Esophagus muscularis mucosa (tissue), 4 donors: ENCODE data around the gene S1PR1. TPM values are rescaled to one million over a fixed set of nuclear protein-coding genes. Genes with fewer than 3 reads are reported as not detected.

Experiments
- DNase-seq: peaks from one replicate; pipeline ENCODE4 v3.0.0-alpha.2; 2017; ENCODE audit errors: extremely low spot score
- H3K27ac ChIP-seq, 4 donors: fragments of 200-600 bp; sonication (generic); replicated peaks in 1 of 4; 1 replicate in 3 of 4; 2 replicates in 1 of 4; pipeline ENCODE4 v1.5.1; 2016 to 2019; ENCODE audit warnings: mild to moderate bottlenecking in 1 of 4
- H3K27me3 ChIP-seq, 4 donors: fragments of 200-600 bp; sonication (generic); one replicate each; pipeline versions ENCODE4 v1.5.1 to v1.6.0; 2016 to 2019
- H3K36me3 ChIP-seq, 4 donors: fragments of 200-600 bp; sonication (generic); one replicate each; pipeline ENCODE4 v1.5.1; 2016 to 2019
- H3K4me1 ChIP-seq, 4 donors: fragments of 200-600 bp; sonication (generic); one replicate each; pipeline ENCODE4 v1.5.1; 2016 to 2019
- H3K4me3 ChIP-seq, 4 donors: fragments of 200-600 bp; sonication (generic); 1 replicate in 2 of 4; 2 replicates in 2 of 4; pipeline ENCODE4 v1.5.1; 2016 to 2019; ENCODE audit warnings: mild to moderate bottlenecking in 4 of 4, moderate library complexity in 1 of 4
- H3K9me3 ChIP-seq, 4 donors: fragments of 200-600 bp; sonication (generic); 1 replicate in 3 of 4; 2 replicates in 1 of 4; pipeline ENCODE4 v1.5.1; 2016 to 2019
- CTCF ChIP-seq, 3 experiments: fragments of 200-600 bp in 2 of 3; fragments of 450-650 bp in 1 of 3; sonication (generic) in 2 of 3; IDR thresholded peaks; one replicate each; pipeline ENCODE4 v1.5.1; 2017 to 2019; ENCODE audit warnings: antibody characterized with exemption in 3 of 3, mild to moderate bottlenecking in 2 of 3, moderate library complexity in 1 of 3
- EP300 ChIP-seq: sonication (generic); formaldehyde crosslinking; IDR thresholded peaks from one replicate; pipeline ENCODE4 v1.6.1; 2017; ENCODE audit warnings: antibody characterized with exemption
- POLR2A ChIP-seq: fragments of 450-650 bp; IDR thresholded peaks from one replicate; pipeline ENCODE4 v1.6.1; 2017; ENCODE audit warnings: antibody characterized with exemption, moderate library complexity, mild to moderate bottlenecking, low read depth
- POLR2AphosphoS5 ChIP-seq, 2 donors: sonication (generic); formaldehyde crosslinking; IDR thresholded peaks; one replicate each; pipeline ENCODE4 v1.6.1; 2017; ENCODE audit warnings: antibody characterized with exemption in 2 of 2
- WGBS: methylation state at CpG from one replicate; pipeline ENCODE4 v1.1.5; 2018; 5-methylcytosine and 5-hydroxymethylcytosine counted together
- intact Hi-C: fragments of 100-400 bp; cut with DNase I; formaldehyde crosslinking; loops from one replicate; pipeline ENCODE4 v1.15.1; 2023
- total RNA-seq, 4 donors: library from RNA; depleted of rRNA; stranded (reverse); fragments of >200 nt; gene quantifications; one replicate each; pipeline versions ENCODE4 v1.1.0 to v1.2.1, GENCODE V29; 2016

The S1PR1 gene
- total RNA-seq, 4 donors from 2014 or later: 17.9 to 98.5 (median 77.4) TPM

GRCh38 chr1:101237229-101237837 lies 514 bp downstream of the S1PR1 start:
- Histone ChIP-seq H3K27ac (peak overlapping the region; percentile 82 to 87 (median 84)), H3K27me3 (peaks cover 0 to 3% (median 0%) of the 10 kb centered on the region in 4 donors), H3K9me3 (no peaks in the 10 kb centered on the region), H3K36me3 (peaks cover 0 to 30% (median 14%) of the 10 kb centered on the region in 4 donors), H3K4me1 (peaks cover 17 to 36% (median 30%) of the 10 kb centered on the region in 4 donors), H3K4me3 (peak overlapping the region; percentile 65 to 85 (median 71))
- DNase-seq: no peak
- 3% methylated on average over 12 of the region's 12 CpGs for WGBS
- intact Hi-C loops: loop anchor here (5.0 kb wide), 2 partner anchors 50 to 210 kb away; partner anchors contain the start of gene DPH5
- TF ChIP-seq EP300 (no peak), POLR2AphosphoS5 (IDR thresholded peaks at IDR 0.05) (no peak)

DNA sequence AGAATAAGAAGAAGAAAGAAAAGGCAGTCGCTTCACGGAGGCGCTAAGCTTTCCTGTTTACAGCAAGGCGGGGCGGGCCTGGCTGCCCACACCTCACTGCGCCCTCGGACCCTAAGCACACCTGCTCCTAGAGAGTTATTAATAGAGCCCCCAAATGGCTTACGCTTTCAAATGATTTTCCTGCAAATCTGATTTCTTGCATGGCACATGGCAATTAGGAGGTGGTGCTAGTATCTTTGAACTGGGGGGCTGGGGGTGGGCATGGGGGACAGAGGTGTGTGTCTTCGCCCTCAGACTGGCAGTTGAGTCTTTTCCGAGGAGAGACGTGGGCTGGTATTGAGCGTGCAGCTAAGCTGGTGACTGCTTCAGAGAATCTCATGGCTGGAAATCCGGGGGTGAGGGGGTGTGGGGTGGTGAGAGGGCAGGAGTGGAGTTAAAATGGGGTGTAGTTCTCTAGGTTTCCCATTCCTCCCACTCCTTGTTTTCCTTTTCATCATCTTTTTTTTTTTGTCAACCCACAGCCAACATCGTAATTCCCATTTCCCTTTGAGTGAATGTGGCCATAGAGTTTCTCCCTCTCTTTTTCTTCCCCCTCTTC lies 1.3 kb downstream of the S1PR1 start:
- TF ChIP-seq CTCF (IDR thresholded peaks at IDR 0.05) (no peak), EP300 (no peak), POLR2AphosphoS5 (IDR thresholded peaks at IDR 0.05) (no peak), POLR2A (no peak)
- WGBS: 18% methylated on average over 13 of the region's 14 CpGs

GRCh38 chr1:101238681-101239094 lies 1.9 kb downstream of the S1PR1 start:
- peaks cover 0 to 3% (median 0%) of the 10 kb centered on the region in 4 donors for H3K27me3 ChIP-seq
- no peaks in the 10 kb centered on the region for H3K9me3 ChIP-seq
- peaks cover 22 to 36% (median 30%) of the 10 kb centered on the region in 4 donors for H3K4me1 ChIP-seq
- peaks cover 0 to 44% (median 14%) of the 10 kb centered on the region in 4 donors for H3K36me3 ChIP-seq
- DNase-seq: peak; percentile 95
- H3K4me3 ChIP-seq: peak overlapping the region; percentile 65 to 85 (median 71)
- TF ChIP-seq POLR2AphosphoS5 (IDR thresholded peaks at IDR 0.05) (peak; percentile 52 to 70), POLR2A (no peak), EP300 (no peak), CTCF (IDR thresholded peaks at IDR 0.05) (peak; percentile 91 to 97 (median 93))
- WGBS: 14% methylated on average over 11 of the region's 17 CpGs
- H3K27ac ChIP-seq: peak overlapping the region; percentile 82 to 87 (median 84)
- intact Hi-C loops: loop anchor here (2.0 to 5.0 kb wide), 3 partner anchors 49 to 318 kb away; partner anchors contain the start of gene DPH5

More for the DNA sequence above, 1.3 kb downstream of the S1PR1 start:
- Histone ChIP-seq H3K4me3 (peak overlapping the region; percentile 65 to 85 (median 71)), H3K9me3 (no peaks in the 10 kb centered on the region), H3K36me3 (peaks cover 0 to 38% (median 14%) of the 10 kb centered on the region in 4 donors), H3K4me1 (peaks cover 22 to 36% (median 30%) of the 10 kb centered on the region in 4 donors), H3K27me3 (peaks cover 0 to 3% (median 0%) of the 10 kb centered on the region in 4 donors), H3K27ac (peak overlapping the region; percentile 82 to 87 (median 84))
- DNase-seq: no peak
- intact Hi-C loops: loop anchor here (2.0 to 5.0 kb wide), 3 partner anchors 49 to 317 kb away; partner anchors contain the start of gene DPH5

DNA sequence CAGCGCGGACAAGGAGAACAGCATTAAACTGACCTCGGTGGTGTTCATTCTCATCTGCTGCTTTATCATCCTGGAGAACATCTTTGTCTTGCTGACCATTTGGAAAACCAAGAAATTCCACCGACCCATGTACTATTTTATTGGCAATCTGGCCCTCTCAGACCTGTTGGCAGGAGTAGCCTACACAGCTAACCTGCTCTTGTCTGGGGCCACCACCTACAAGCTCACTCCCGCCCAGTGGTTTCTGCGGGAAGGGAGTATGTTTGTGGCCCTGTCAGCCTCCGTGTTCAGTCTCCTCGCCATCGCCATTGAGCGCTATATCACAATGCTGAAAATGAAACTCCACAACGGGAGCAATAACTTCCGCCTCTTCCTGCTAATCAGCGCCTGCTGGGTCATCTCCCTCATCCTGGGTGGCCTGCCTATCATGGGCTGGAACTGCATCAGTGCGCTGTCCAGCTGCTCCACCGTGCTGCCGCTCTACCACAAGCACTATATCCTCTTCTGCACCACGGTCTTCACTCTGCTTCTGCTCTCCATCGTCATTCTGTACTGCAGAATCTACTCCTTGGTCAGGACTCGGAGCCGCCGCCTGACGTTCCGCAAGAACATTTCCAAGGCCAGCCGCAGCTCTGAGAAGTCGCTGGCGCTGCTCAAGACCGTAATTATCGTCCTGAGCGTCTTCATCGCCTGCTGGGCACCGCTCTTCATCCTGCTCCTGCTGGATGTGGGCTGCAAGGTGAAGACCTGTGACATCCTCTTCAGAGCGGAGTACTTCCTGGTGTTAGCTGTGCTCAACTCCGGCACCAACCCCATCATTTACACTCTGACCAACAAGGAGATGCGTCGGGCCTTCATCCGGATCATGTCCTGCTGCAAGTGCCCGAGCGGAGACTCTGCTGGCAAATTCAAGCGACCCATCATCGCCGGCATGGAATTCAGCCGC lies 2.5 kb downstream of the S1PR1 start:
- Histone ChIP-seq H3K27me3 (peaks cover 0 to 3% (median 0%) of the 10 kb centered on the region in 4 donors), H3K27ac (peak overlapping the region; percentile 82 to 87 (median 84)), H3K4me1 (peaks cover 22 to 36% (median 30%) of the 10 kb centered on the region in 4 donors), H3K36me3 (peaks cover 0 to 44% (median 14%) of the 10 kb centered on the region in 4 donors), H3K4me3 (peak overlapping the region; percentile 65 to 85 (median 71)), H3K9me3 (no peaks in the 10 kb centered on the region)
- 90% methylated on average over 35 of the region's 42 CpGs for WGBS
- TF ChIP-seq EP300 (no peak), CTCF (IDR thresholded peaks at IDR 0.05) (peak in 1 of 3 experiments; percentile 10), POLR2AphosphoS5 (IDR thresholded peaks at IDR 0.05) (no peak), POLR2A (no peak)
- no peak for DNase-seq
- intact Hi-C loops: loop anchor here (2.0 to 5.0 kb wide), 3 partner anchors 48 to 319 kb away; partner anchors contain the start of gene DPH5
